ENCODE results near the gene GPR107.
"Not testable (repeated sequence)": the region's sequence is repeated elsewhere in the genome, so short reads cannot be mapped to it uniquely, and the experiment has no call there.

The GPR107 gene

DNA sequence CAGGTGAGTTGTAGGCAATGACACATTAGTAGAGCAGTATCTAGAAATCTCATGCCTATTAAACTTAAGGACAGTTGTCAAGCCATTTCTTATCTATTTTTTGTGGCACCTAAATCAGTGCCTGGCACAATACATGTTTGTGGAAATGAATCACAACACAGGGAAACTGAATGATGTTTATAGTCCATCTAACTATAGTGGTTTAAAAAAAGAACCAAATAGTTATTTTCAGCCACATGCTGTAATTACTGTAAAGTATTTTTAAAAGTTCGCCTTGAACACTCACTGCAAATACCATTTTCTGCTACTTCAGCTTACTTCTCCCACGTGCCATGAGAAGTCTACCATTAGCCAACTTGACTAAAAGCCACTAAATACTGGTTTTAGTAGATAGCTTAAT lies 32.6 kb upstream of the GPR107 start:
- no peak overlapping the region for H3K4me3 ChIP-seq (replicated peaks; ENCODE audit: low read depth, low read length)
- TF ChIP-seq, protein P1, sequence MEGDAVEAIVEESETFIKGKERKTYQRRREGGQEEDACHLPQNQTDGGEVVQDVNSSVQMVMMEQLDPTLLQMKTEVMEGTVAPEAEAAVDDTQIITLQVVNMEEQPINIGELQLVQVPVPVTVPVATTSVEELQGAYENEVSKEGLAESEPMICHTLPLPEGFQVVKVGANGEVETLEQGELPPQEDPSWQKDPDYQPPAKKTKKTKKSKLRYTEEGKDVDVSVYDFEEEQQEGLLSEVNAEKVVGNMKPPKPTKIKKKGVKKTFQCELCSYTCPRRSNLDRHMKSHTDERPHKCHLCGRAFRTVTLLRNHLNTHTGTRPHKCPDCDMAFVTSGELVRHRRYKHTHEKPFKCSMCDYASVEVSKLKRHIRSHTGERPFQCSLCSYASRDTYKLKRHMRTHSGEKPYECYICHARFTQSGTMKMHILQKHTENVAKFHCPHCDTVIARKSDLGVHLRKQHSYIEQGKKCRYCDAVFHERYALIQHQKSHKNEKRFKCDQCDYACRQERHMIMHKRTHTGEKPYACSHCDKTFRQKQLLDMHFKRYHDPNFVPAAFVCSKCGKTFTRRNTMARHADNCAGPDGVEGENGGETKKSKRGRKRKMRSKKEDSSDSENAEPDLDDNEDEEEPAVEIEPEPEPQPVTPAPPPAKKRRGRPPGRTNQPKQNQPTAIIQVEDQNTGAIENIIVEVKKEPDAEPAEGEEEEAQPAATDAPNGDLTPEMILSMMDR (IDR thresholded peaks at IDR 0.05; ENCODE audit: insufficient read depth, low read length, poor library complexity, severe bottlenecking) = no peak
- no peak for DNase-seq (ENCODE audit: extremely low read depth, insufficient read length)
- H3K36me3 ChIP-seq (ENCODE audit: control insufficient read depth, insufficient read depth, low read length) = peaks cover 1% of the 10 kb centered on the region; the same call in 1 of the 2 replicates
- no peaks in the 10 kb centered on the region for H3K27me3 ChIP-seq (replicated peaks; ENCODE audit: control insufficient read depth, insufficient read depth, low read length)

DNA sequence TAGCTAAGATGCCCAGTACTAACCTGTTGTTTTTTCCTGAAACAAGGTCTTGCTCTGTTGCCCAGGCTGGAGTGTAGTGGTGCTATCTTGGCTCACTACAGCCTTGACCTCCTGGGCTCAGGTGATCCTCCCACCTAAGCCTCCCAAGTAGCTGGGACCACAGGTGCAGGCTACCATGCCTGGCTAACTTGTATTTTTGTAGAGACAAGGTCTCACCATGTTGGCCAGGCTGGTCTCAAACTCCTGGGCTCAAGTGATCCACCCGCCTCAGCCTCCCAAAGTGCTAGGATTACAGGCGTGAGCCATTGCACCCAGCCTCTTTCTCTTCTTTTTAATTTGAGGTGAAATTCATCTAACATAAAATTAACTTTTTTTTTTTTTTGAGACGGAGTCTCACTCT lies 31.9 kb upstream of the GPR107 start:
- not testable (repeated sequence) for H3K4me3 ChIP-seq (replicated peaks; ENCODE audit: low read depth, low read length); H3K27me3 ChIP-seq (replicated peaks; ENCODE audit: control insufficient read depth, insufficient read depth, low read length); H3K36me3 ChIP-seq (ENCODE audit: control insufficient read depth, insufficient read depth, low read length); DNase-seq (ENCODE audit: extremely low read depth, insufficient read length)

DNA sequence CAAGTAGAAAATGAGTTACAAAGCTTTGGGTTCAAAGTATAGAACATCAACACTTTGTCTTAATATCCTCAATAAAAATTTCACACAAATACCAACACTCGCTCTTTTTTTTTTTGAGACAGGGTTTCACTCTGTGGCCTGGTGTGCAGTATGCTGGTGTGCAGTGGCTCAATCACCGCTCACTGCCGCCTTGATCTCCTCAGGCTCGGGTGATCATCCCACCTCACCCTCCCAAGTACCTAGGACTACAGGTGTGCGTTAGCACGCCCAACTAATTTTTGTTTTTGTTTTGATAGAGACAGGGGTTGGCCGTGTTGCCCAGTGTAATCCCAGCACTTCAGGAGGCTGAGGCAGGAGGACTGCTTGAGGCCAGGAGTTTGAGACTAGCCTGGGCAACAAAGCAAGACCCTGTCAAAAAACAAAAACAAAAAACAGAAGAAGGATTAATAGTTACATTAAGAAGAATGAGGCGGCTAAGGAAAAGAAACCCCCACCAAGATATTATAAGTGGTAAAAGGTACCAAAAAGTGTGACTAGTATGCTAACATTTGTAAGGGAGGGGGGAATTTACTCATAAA lies 31.1 kb upstream of the GPR107 start:
- Histone ChIP-seq H3K27me3 (replicated peaks; ENCODE audit: control insufficient read depth, insufficient read depth, low read length) (no peaks in the 10 kb centered on the region), H3K4me3 (replicated peaks; ENCODE audit: low read depth, low read length) (peak overlapping the region; percentile 39), H3K36me3 (ENCODE audit: control insufficient read depth, insufficient read depth, low read length) (peaks cover 3% of the 10 kb centered on the region; the same call in 1 of the 2 replicates)
- no peak for DNase-seq (ENCODE audit: extremely low read depth, insufficient read length)
- TF ChIP-seq, protein P1 (IDR thresholded peaks at IDR 0.05; ENCODE audit: insufficient read depth, low read length, poor library complexity, severe bottlenecking) = no peak

DNA sequence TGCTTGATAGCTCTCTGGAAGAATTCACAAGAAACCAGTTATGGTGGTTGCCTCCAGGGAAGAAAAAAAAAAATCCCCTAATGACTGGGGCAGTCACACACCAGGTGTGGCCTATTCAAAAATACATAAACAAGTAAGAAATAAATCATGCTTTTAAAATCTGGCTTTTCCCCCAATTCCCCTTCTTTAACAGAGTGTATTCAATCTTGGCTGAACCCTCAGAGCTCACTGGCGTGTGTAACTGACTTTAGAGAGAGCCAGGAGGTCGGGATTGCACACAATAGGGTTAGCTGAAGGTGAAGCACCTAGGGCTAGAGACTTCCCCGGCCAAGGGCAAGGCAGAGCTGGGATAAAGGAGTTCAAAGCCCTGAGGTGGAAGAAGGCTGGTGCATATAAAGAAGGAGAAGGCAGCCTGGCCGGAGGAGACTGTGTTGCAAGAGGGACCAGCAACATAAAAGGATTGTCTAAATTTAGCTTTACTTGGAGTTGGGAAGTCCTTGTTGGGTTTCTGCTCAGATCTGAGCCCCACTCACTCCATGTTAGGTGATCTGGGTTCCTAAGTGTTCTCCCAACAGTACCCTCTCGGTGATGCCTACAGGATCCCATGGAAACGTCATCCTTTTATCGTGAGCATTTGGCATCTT lies 30.4 kb upstream of the GPR107 start:
- H3K27me3 ChIP-seq (replicated peaks; ENCODE audit: control insufficient read depth, insufficient read depth, low read length) = no peaks in the 10 kb centered on the region
- TF ChIP-seq, protein P1 (IDR thresholded peaks at IDR 0.05; ENCODE audit: insufficient read depth, low read length, poor library complexity, severe bottlenecking) = no peak
- DNase-seq (ENCODE audit: extremely low read depth, insufficient read length) = no peak
- H3K4me3 ChIP-seq (replicated peaks; ENCODE audit: low read depth, low read length) = peak overlapping the region; percentile 42
- peaks cover 3% of the 10 kb centered on the region; the same call in 1 of the 2 replicates for H3K36me3 ChIP-seq (ENCODE audit: control insufficient read depth, insufficient read depth, low read length)

DNA sequence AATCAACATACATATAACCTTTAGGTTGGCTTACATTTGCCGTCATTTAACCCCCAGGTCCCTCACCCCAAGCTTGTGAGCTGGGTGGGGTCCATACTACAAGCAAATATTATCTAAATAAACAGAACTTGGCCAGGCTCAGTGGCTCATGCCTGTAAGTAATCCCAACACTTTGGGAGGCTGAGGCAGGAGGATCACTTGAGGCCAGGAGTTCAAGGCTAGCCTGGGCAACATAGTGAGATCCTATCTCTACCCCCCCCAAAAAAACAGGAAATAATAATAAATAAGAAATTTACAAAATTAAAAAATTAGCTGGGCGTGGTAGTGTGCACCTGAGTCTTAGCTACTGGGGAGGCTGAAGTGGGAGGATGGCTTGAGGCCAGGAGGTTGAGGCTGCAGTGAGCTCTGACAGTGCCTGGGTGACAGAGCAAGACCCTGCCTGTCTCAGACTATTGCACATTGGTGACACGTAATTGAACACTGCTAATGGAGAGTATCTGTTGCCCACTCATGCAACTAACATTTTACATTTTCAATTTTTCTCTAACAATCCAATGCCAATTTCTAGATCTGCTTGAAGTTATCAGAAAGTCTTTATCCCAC lies 29.6 kb upstream of the GPR107 start:
- no peaks in the 10 kb centered on the region for H3K27me3 ChIP-seq (replicated peaks; ENCODE audit: control insufficient read depth, insufficient read depth, low read length)
- peak overlapping the region; percentile 42 for H3K4me3 ChIP-seq (replicated peaks; ENCODE audit: low read depth, low read length)
- TF ChIP-seq, protein P1 (IDR thresholded peaks at IDR 0.05; ENCODE audit: insufficient read depth, low read length, poor library complexity, severe bottlenecking) = no peak
- peaks cover 3% of the 10 kb centered on the region; the same call in 1 of the 2 replicates for H3K36me3 ChIP-seq (ENCODE audit: control insufficient read depth, insufficient read depth, low read length)
- DNase-seq (ENCODE audit: extremely low read depth, insufficient read length) = no peak

DNA sequence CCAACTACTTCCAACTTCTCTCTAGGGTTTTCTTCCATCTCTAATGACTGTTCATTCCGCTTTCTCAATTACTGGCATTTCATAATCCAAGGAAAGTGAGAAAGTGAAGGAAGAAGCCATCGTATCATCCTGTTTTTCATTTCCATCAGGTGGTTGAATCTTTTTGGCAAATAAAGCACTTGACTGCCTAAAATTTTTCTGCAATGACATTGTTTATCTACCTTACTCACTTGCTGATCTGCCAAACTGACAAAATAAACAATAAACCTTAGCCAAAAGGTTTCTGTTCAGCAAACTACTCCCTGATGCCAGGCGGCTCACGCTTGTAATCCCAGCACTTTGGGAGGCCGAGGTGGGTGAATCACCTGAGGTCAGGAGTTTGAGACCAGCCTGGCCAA lies 29.1 kb upstream of the GPR107 start:
- H3K36me3 ChIP-seq (ENCODE audit: control insufficient read depth, insufficient read depth, low read length) = peaks cover 3% of the 10 kb centered on the region; the same call in 1 of the 2 replicates
- no peak for DNase-seq (ENCODE audit: extremely low read depth, insufficient read length)
- no peaks in the 10 kb centered on the region for H3K27me3 ChIP-seq (replicated peaks; ENCODE audit: control insufficient read depth, insufficient read depth, low read length)
- peak overlapping the region; percentile 42 for H3K4me3 ChIP-seq (replicated peaks; ENCODE audit: low read depth, low read length)
- TF ChIP-seq, protein P1 (IDR thresholded peaks at IDR 0.05; ENCODE audit: insufficient read depth, low read length, poor library complexity, severe bottlenecking) = no peak
